ENCODE data around the gene AUTS2. TPM values are rescaled to one million over a fixed set of nuclear protein-coding genes. Genes with fewer than 3 reads are reported as not detected.

The AUTS2 gene
- total and polyA plus RNA-seq, 2 experiments from 2014 or later = 32.0 to 91.0 TPM

GRCh38 chr7:70032649-70033048, 434.4 kb downstream of the AUTS2 start (continued):
- TF ChIP-seq ETS1 (IDR thresholded peaks at IDR 0.05) (no peak), JUNB (IDR thresholded peaks at IDR 0.05; ENCODE audit: unreplicated experiment) (no peak)

- ATAC-seq (no peak), DNase-seq (ENCODE audit: low spot score) (no peak)
- Histone ChIP-seq H3K79me2 (replicated peaks; ENCODE audit: insufficient read depth) (no peaks in the 10 kb centered on the region), H3K9me2 (ENCODE audit: insufficient read depth) (no peaks in the 10 kb centered on the region), H3K36me3 (ENCODE audit: insufficient read depth) (no peaks in the 10 kb centered on the region), H3K27me3 (ENCODE audit: insufficient read depth) (no peaks in the 10 kb centered on the region), H3K4me2 (no peak overlapping the region), H3K4me3 (no peak overlapping the region), H4K20me1 (replicated peaks; ENCODE audit: insufficient read depth) (no peaks in the 10 kb centered on the region), H3K4me1 (ENCODE audit: insufficient read depth) (peaks cover 30% of the 10 kb centered on the region), H2AFZ (no peak overlapping the region), H3F3A (replicated peaks; ENCODE audit: low read depth) (no peaks in the 10 kb centered on the region), H3K27ac (ENCODE audit: low read depth) (no peak overlapping the region)
- Mint-ChIP-seq H3K36me3 (ENCODE audit: low read depth) (no peaks in the 10 kb centered on the region), H3K4me3 (no peak overlapping the region), H3K27me3 (ENCODE audit: insufficient read depth, low read depth, poor library complexity) (peaks cover 2% of the 10 kb centered on the region), H3K27ac (no peak overlapping the region), H3K9me3 (no peaks in the 10 kb centered on the region), H3K4me1 (peaks cover 38% of the 10 kb centered on the region)
- TF ChIP-seq REST (IDR thresholded peaks at IDR 0.05; ENCODE audit: unreplicated experiment) = no peak
- no peak for TF ChIP-seq POLR2AphosphoS5 (IDR thresholded peaks at IDR 0.05; ENCODE audit: low read depth)
- no peak for TF ChIP-seq NANOG (IDR thresholded peaks at IDR 0.05; ENCODE audit: borderline replicate concordance)
- TF ChIP-seq EZH2 (IDR thresholded peaks at IDR 0.05; ENCODE audit: low read depth, unreplicated experiment) = no peak
- no peak for TF ChIP-seq ETS1 (IDR thresholded peaks at IDR 0.05)
Observed at GRCh38 chr7:70033226-70033625, 435.0 kb downstream of the AUTS2 start.

GRCh38 chr7:70034999-70035398, 436.7 kb downstream of the AUTS2 start:
- TF ChIP-seq ZNF114 (CRISPR knock-in tag; IDR thresholded peaks at IDR 0.05) (no peak), POLR2AphosphoS5 (IDR thresholded peaks at IDR 0.05; ENCODE audit: low read depth) (no peak)
- Histone ChIP-seq H3K4me3 (no peak overlapping the region), H2AFZ (no peak overlapping the region), H3K79me2 (replicated peaks; ENCODE audit: insufficient read depth) (no peaks in the 10 kb centered on the region), H3K27me3 (ENCODE audit: insufficient read depth) (no peaks in the 10 kb centered on the region), H4K20me1 (replicated peaks; ENCODE audit: insufficient read depth) (no peaks in the 10 kb centered on the region), H3K36me3 (ENCODE audit: insufficient read depth) (no peaks in the 10 kb centered on the region), H3K4me2 (no peak overlapping the region), H3K4me1 (ENCODE audit: insufficient read depth) (peaks cover 30% of the 10 kb centered on the region), H3K27ac (ENCODE audit: low read depth) (no peak overlapping the region), H3K9me2 (ENCODE audit: insufficient read depth) (no peaks in the 10 kb centered on the region), H3F3A (replicated peaks; ENCODE audit: low read depth) (no peaks in the 10 kb centered on the region)
- no peak overlapping the region for H3K4me3 Mint-ChIP-seq
- ATAC-seq (no peak), DNase-seq (ENCODE audit: low spot score) (no peak)
- H3K4me1 Mint-ChIP-seq = peaks cover 38% of the 10 kb centered on the region
- H3K27me3 Mint-ChIP-seq (ENCODE audit: insufficient read depth, low read depth, poor library complexity) = peaks cover 4% of the 10 kb centered on the region
- no peak overlapping the region for H3K27ac Mint-ChIP-seq
- no peaks in the 10 kb centered on the region for H3K36me3 Mint-ChIP-seq (ENCODE audit: low read depth)
- H3K9me3 Mint-ChIP-seq = no peaks in the 10 kb centered on the region

Measured in GM23338 (cell line).